Neural cell (in vitro differentiated cells): ENCODE results near the gene CA12. TPM values are rescaled to one million over a fixed set of nuclear protein-coding genes. Genes with fewer than 3 reads are reported as not detected.
A peak's percentile ranks its signal among the peaks of the same experiment; 100 is the strongest.

Experiments
- H2AFZ ChIP-seq: fragments of 200-600, 300-800 bp; sonication (generic), shearing (Covaris generic); 2 replicates; pipeline ENCODE4 v1.6.0; 2014; ENCODE audit warnings: low read depth, mild to moderate bottlenecking, antibody characterized with exemption, low read length, moderate library complexity
- H3F3A ChIP-seq: fragments of 200-600 bp; shearing (Covaris generic); 2 replicates; pipeline ENCODE4 v1.6.1; 2016; ENCODE audit warnings: mild to moderate bottlenecking, moderate library complexity, mixed read lengths, antibody characterized with exemption, low read length; ENCODE audit not compliant: insufficient read depth, poor library complexity, severe bottlenecking
- H3K27ac ChIP-seq: fragments of 200-600, 300-800 bp; sonication (generic), shearing (Covaris generic); 2 replicates; pipeline ENCODE4 v1.5.1; 2014; ENCODE audit warnings: mild to moderate bottlenecking, low read length, moderate library complexity
- H3K27me3 ChIP-seq: fragments of 300-800, 200-600 bp; sonication (generic), shearing (Covaris generic); 2 replicates; pipeline ENCODE4 v1.6.0; 2014; ENCODE audit warnings: mild to moderate bottlenecking, low read depth, low read length, moderate library complexity; ENCODE audit not compliant: insufficient read depth
- H3K36me3 ChIP-seq: fragments of 300-800, 200-600 bp; sonication (generic), shearing (Covaris generic); 2 replicates; pipeline ENCODE4 v1.5.1; 2014; ENCODE audit warnings: mild to moderate bottlenecking, antibody characterized with exemption, low read length, moderate library complexity; ENCODE audit not compliant: insufficient read depth
- H3K4me2 ChIP-seq: fragments of 300-800, 200-600 bp; sonication (generic), shearing (Covaris generic); 2 replicates; pipeline ENCODE4 v1.6.0; 2014; ENCODE audit warnings: mild to moderate bottlenecking, low read length
- H3K4me3 ChIP-seq: fragments of 300-800, 200-600 bp; sonication (generic), shearing (Covaris generic); 2 replicates; pipeline ENCODE4 v1.5.1; 2014; ENCODE audit warnings: mild to moderate bottlenecking, low read length, moderate library complexity
- H3K79me2 ChIP-seq: fragments of 200-600 bp; shearing (Covaris generic); replicated peaks from 2 replicates; pipeline ENCODE4 v1.6.0; 2014; ENCODE audit warnings: mild to moderate bottlenecking, low read length, moderate library complexity; ENCODE audit not compliant: insufficient read depth
- H3K9ac ChIP-seq: fragments of 300-800, 200-600 bp; sonication (generic), shearing (Covaris generic); 2 replicates; pipeline ENCODE4 v1.6.1; 2016; ENCODE audit warnings: mild to moderate bottlenecking, low read length, mixed read lengths
- H3K9me2 ChIP-seq: fragments of 200-600 bp; shearing (Covaris generic); 2 replicates; pipeline ENCODE4 v1.6.1; 2016; ENCODE audit warnings: mild to moderate bottlenecking, low read length, mixed read lengths; ENCODE audit not compliant: insufficient read depth
- H3K9me3 ChIP-seq: fragments of 200-600, 300-800 bp; sonication (generic), shearing (Covaris generic); 2 replicates; pipeline ENCODE4 v1.6.1; 2016; ENCODE audit warnings: mild to moderate bottlenecking, mixed run types, low read length, moderate library complexity, mixed read lengths
- H4K20me1 ChIP-seq: fragments of 200-600 bp; shearing (Covaris generic); 2 replicates; pipeline ENCODE4 v1.6.1; 2016; ENCODE audit warnings: mild to moderate bottlenecking, mixed run types; ENCODE audit not compliant: insufficient read depth
- CTCF ChIP-seq: fragments of 450-650 bp; IDR thresholded peaks from 2 replicates; pipeline ENCODE4 v1.5.1; 2014; ENCODE audit warnings: antibody characterized with exemption, mild to moderate bottlenecking, moderate library complexity; ENCODE audit not compliant: poor library complexity, severe bottlenecking
- EZH2 ChIP-seq: fragments of 200-600, 300-800 bp; shearing (Covaris generic), sonication (generic); IDR thresholded peaks from 2 replicates; pipeline ENCODE4 v1.6.1; 2014; ENCODE audit warnings: antibody characterized with exemption, low read length, borderline replicate concordance, mild to moderate bottlenecking; ENCODE audit not compliant: insufficient read depth, poor library complexity, severe bottlenecking
- MXI1 ChIP-seq: fragments of 450-650 bp; conservative IDR thresholded peaks from 2 replicates; pipeline ENCODE4 v1.6.1; 2014; ENCODE audit warnings: antibody characterized with exemption, mild to moderate bottlenecking; ENCODE audit not compliant: poor library complexity, severe bottlenecking
- POLR2AphosphoS5 ChIP-seq: IDR thresholded peaks from 2 replicates; pipeline ENCODE4 v1.6.1; 2012
- RAD21 ChIP-seq: fragments of 450-650 bp; conservative IDR thresholded peaks from 2 replicates; pipeline ENCODE4 v1.6.1; 2014; ENCODE audit warnings: antibody characterized with exemption, mild to moderate bottlenecking, moderate library complexity
- SMC3 ChIP-seq: fragments of 450-650 bp; conservative IDR thresholded peaks from 2 replicates; pipeline ENCODE4 v1.6.1; 2014; ENCODE audit warnings: antibody characterized with exemption, mild to moderate bottlenecking, moderate library complexity; ENCODE audit not compliant: poor library complexity
- polyA plus RNA-seq: library from polyadenylated mRNA; depleted of rRNA; stranded (reverse); fragments of >200 nt; gene quantifications from 2 replicates; pipeline ENCODE4 v1.2.3, GENCODE V29; 2014

CA12 gene
- polyA plus RNA-seq, 1 donor from 2014 or later, result 0.11 TPM

- Histone ChIP-seq H3K79me2 (no peaks in the 10 kb centered on the region), H3K4me3 (no peak overlapping the region), H3F3A (no peaks in the 10 kb centered on the region), H3K27me3 (no peaks in the 10 kb centered on the region), H3K4me2 (no peak overlapping the region), H3K9me2 (no peaks in the 10 kb centered on the region), H3K36me3 (no peaks in the 10 kb centered on the region), H3K9ac (no peak overlapping the region), H2AFZ (no peak overlapping the region), H4K20me1 (no peaks in the 10 kb centered on the region), H3K27ac (no peak overlapping the region), H3K9me3 (no peaks in the 10 kb centered on the region)
- TF ChIP-seq RAD21, result no peak
- TF ChIP-seq POLR2AphosphoS5, result no peak
Observed at GRCh38 chr15:63405159-63405558, 23.5 kb upstream of the CA12 start.

GRCh38 chr15:63403254-63403945, 21.8 kb upstream of the CA12 start:
- H3K27ac ChIP-seq, result no peak overlapping the region
- TF ChIP-seq POLR2AphosphoS5 (no peak), RAD21 (no peak)
- H3F3A ChIP-seq, result no peaks in the 10 kb centered on the region
- no peaks in the 10 kb centered on the region for H3K36me3 ChIP-seq
- H3K79me2 ChIP-seq, result no peaks in the 10 kb centered on the region
- no peak overlapping the region for H2AFZ ChIP-seq
- no peaks in the 10 kb centered on the region for H3K27me3 ChIP-seq
- no peaks in the 10 kb centered on the region for H3K9me3 ChIP-seq
- H3K9me2 ChIP-seq, result no peaks in the 10 kb centered on the region
- H4K20me1 ChIP-seq, result no peaks in the 10 kb centered on the region
- no peak overlapping the region for H3K9ac ChIP-seq
- no peak overlapping the region for H3K4me2 ChIP-seq
- H3K4me3 ChIP-seq, result no peak overlapping the region

GRCh38 chr15:63402498-63403253, 21.0 kb upstream of the CA12 start:
- no peaks in the 10 kb centered on the region for H3K9me2 ChIP-seq
- H3F3A ChIP-seq, result no peaks in the 10 kb centered on the region
- H3K27me3 ChIP-seq, result no peaks in the 10 kb centered on the region
- no peak overlapping the region for H2AFZ ChIP-seq
- no peaks in the 10 kb centered on the region for H4K20me1 ChIP-seq
- no peak overlapping the region for H3K27ac ChIP-seq
- no peak overlapping the region for H3K4me3 ChIP-seq
- H3K36me3 ChIP-seq, result no peaks in the 10 kb centered on the region
- no peak overlapping the region for H3K9ac ChIP-seq
- no peaks in the 10 kb centered on the region for H3K79me2 ChIP-seq
- TF ChIP-seq CTCF, result peak; percentile 69
- TF ChIP-seq RAD21, result peak; percentile 67
- TF ChIP-seq MXI1, result no peak
- TF ChIP-seq SMC3, result peak; percentile 75
- no peak for TF ChIP-seq EZH2
- TF ChIP-seq POLR2AphosphoS5, result no peak
- H3K4me2 ChIP-seq, result no peak overlapping the region
- H3K9me3 ChIP-seq, result no peaks in the 10 kb centered on the region
